PC-3 (cell line): ENCODE results near the gene KCNIP4. TPM values are rescaled to one million over a fixed set of nuclear protein-coding genes. Genes with fewer than 3 reads are reported as not detected.

Experiments
- ATAC-seq: fragments of 200-7000 bp; cut with Tn5 transposase; 2 replicates; pipeline ENCODE4 v1.9.1; 2020; ENCODE audit warnings: mild to moderate bottlenecking, moderate library complexity
- BruUV-seq: library from RNA; stranded (reverse); fragments of 400-500 nt; replicated peaks from 2 replicates; lab custom pipeline; 2021; lab: Mats Ljungman, UMichigan
- CTCF ChIA-PET: fragments of 300-600 bp; sonication (Branson Sonifier 250); formaldehyde crosslinking; loops from one replicate; lab custom pipeline; 2022; ENCODE audit warnings: antibody characterized with exemption; lab: Charles Lee
- POLR2A ChIA-PET: fragments of 300-600 bp; sonication (Branson Sonifier 250); formaldehyde crosslinking; loops from one replicate; lab custom pipeline; 2022; ENCODE audit warnings: antibody characterized with exemption; ENCODE audit not compliant: unreplicated experiment; lab: Charles Lee
- DNase-seq: peaks from one replicate; pipeline ENCODE4 v3.0.0-alpha.2; 2015
- H2AFZ ChIP-seq: fragments of 300-600 bp; sonication (generic); 2 replicates; pipeline ENCODE4 v1.6.0; 2016; ENCODE audit warnings: antibody characterized with exemption, low read length
- H3F3A ChIP-seq: fragments of 300-600 bp; sonication (generic); one replicate; pipeline ENCODE4 v1.6.0; 2017; ENCODE audit warnings: antibody characterized with exemption, low read length, control low read depth, mild to moderate bottlenecking; ENCODE audit not compliant: unreplicated experiment
- H3K27ac ChIP-seq: fragments of 300-600 bp; sonication (generic); 2 replicates; pipeline ENCODE4 v1.5.1; 2016; ENCODE audit warnings: mild to moderate bottlenecking, low read length
- H3K27me3 ChIP-seq: fragments of 300-600 bp; sonication (generic); 2 replicates; pipeline ENCODE4 v1.6.1; 2016; ENCODE audit warnings: low read length, mixed read lengths
- H3K36me3 ChIP-seq: fragments of 300-600 bp; sonication (generic); 2 replicates; pipeline ENCODE4 v1.6.1; 2016; ENCODE audit warnings: low read depth, mixed run types, low read length, mixed read lengths
- H3K4me1 ChIP-seq: fragments of 300-600 bp; sonication (generic); 2 replicates; pipeline ENCODE4 v1.5.1; 2016; ENCODE audit warnings: low read length; ENCODE audit not compliant: insufficient read depth
- H3K4me2 ChIP-seq: fragments of 300-600 bp; sonication (generic); 2 replicates; pipeline ENCODE4 v1.6.0; 2016; ENCODE audit warnings: low read length
- H3K4me3 ChIP-seq: fragments of 300-600 bp; sonication (generic); 2 replicates; pipeline ENCODE4 v1.5.1; 2016; ENCODE audit warnings: mild to moderate bottlenecking, low read length, mixed read lengths
- H3K79me2 ChIP-seq: fragments of 300-600 bp; sonication (generic); 2 replicates; pipeline ENCODE4 v1.6.1; 2017; ENCODE audit warnings: low read length, mixed read lengths
- H3K9ac ChIP-seq: fragments of 300-600 bp; sonication (generic); 2 replicates; pipeline ENCODE4 v1.6.0; 2016; ENCODE audit warnings: mild to moderate bottlenecking, low read length
- H3K9me2 ChIP-seq: fragments of 300-600 bp; sonication (generic); replicated peaks from 2 replicates; pipeline ENCODE4 v1.6.1; 2016; ENCODE audit warnings: mixed run types, low read length, mixed read lengths
- H3K9me3 ChIP-seq: fragments of 300-600 bp; sonication (generic); 2 replicates; pipeline ENCODE4 v1.6.1; 2016; ENCODE audit warnings: low read length, mixed read lengths
- H4K20me1 ChIP-seq: fragments of 300-600 bp; sonication (generic); 2 replicates; pipeline ENCODE4 v1.6.1; 2016; ENCODE audit warnings: low read length, mixed read lengths
- EZH2 ChIP-seq: fragments of 300-600 bp; sonication (generic); IDR thresholded peaks from one replicate; pipeline ENCODE4 v1.6.1; 2017; ENCODE audit warnings: antibody characterized with exemption, mild to moderate bottlenecking, low read length; ENCODE audit not compliant: unreplicated experiment
- EZH2phosphoT487 ChIP-seq: fragments of 300-600 bp; sonication (generic); IDR thresholded peaks from 2 replicates; pipeline ENCODE4 v1.6.1; 2018; ENCODE audit warnings: mild to moderate bottlenecking, antibody characterized with exemption, low read length, borderline replicate concordance
- intact Hi-C: fragments of 100-400 bp; cut with micrococcal nuclease; formaldehyde crosslinking; loops from 2 replicates; pipeline ENCODE4 v1.9.0; 2023
- total RNA-seq: library from RNA; depleted of rRNA; stranded (reverse); fragments of >200 nt; gene quantifications from 2 replicates; pipeline ENCODE4 v1.2.3, GENCODE V29; 2014
- TF ChIP-seq, protein P1 (sequence below): fragments of 300-600 bp; sonication (generic); conservative IDR thresholded peaks from 2 replicates; pipeline ENCODE4 v1.5.1; 2017; ENCODE audit warnings: antibody characterized with exemption, low read depth, mild to moderate bottlenecking, low read length

KCNIP4 gene
- total RNA-seq, 1 experiment from 2014 or later = not detected

DNA sequence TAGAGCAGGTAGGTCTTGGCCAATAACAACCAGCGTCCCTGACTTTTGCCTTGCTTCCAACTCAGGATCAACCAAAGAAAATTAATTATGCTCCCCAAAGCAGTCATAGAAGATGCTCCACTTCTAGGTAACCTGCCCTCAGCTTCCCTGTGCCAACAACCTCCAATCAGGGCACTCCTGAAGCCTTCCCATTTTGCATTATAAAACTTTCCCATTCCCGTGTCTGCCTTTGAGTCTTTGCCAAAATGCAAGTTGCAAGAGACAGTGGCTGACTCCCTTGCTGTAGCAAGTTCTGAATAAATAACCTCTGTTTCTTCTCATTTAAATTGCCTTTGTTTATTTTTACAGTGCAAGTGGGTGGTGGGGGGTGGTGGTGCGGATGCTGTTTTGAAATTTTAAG is 830.3 kb downstream of the KCNIP4 start:
- Histone ChIP-seq H3K79me2 (no peaks in the 10 kb centered on the region), H2AFZ (no peak overlapping the region), H3K27me3 (peaks cover 9% of the 10 kb centered on the region; the same call in 1 of the 2 replicates), H3K36me3 (no peaks in the 10 kb centered on the region), H4K20me1 (no peaks in the 10 kb centered on the region), H3K9me3 (no peaks in the 10 kb centered on the region), H3K4me1 (no peaks in the 10 kb centered on the region), H3F3A (no peaks in the 10 kb centered on the region), H3K27ac (no peak overlapping the region), H3K4me2 (no peak overlapping the region), H3K9ac (no peak overlapping the region), H3K9me2 (no peaks in the 10 kb centered on the region), H3K4me3 (no peak overlapping the region)
- no peak for DNase-seq
- no peak for ATAC-seq
- intact Hi-C loops = no loop called here
- TF ChIP-seq, protein P1, sequence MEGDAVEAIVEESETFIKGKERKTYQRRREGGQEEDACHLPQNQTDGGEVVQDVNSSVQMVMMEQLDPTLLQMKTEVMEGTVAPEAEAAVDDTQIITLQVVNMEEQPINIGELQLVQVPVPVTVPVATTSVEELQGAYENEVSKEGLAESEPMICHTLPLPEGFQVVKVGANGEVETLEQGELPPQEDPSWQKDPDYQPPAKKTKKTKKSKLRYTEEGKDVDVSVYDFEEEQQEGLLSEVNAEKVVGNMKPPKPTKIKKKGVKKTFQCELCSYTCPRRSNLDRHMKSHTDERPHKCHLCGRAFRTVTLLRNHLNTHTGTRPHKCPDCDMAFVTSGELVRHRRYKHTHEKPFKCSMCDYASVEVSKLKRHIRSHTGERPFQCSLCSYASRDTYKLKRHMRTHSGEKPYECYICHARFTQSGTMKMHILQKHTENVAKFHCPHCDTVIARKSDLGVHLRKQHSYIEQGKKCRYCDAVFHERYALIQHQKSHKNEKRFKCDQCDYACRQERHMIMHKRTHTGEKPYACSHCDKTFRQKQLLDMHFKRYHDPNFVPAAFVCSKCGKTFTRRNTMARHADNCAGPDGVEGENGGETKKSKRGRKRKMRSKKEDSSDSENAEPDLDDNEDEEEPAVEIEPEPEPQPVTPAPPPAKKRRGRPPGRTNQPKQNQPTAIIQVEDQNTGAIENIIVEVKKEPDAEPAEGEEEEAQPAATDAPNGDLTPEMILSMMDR = no peak
- TF ChIP-seq EZH2phosphoT487 (no peak), EZH2 (no peak)
- POLR2A ChIA-PET = no interaction called here
- CTCF ChIA-PET = interaction anchor here (0.6 kb wide), 1 partner anchor 346 kb away, joined by 3 read pairs; no protein-coding TSS in a partner anchor
- BruUV-seq = no TSS peak

DNA sequence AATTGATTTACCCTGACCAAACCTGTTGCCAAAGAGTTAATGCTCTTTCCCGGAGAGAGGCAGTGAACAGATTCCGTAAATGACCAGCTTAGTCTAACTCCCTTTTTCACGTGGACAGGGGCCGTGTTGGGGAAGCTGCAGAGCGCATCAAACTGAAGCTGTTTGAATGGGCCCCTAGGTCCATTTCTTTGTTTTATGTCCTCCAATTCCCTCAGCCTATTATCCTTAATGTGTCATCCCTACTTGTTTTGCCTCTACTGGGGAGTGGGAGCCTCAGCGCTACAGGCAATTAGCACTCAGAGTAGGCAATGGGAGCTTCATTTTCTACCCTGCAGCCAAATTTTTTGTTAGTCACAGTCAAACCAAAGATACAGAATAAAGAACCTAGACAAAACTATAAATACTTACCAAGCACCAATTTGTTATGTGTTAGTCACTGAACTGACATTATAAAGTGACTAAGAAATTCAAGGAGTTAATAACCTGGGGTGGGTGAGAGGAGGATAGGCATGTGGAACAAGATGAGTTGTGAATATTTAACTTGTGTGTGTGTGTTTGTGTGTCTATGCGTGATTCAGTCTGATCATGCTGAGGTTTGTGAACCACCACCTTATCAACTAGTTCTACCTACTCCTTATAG is 830.9 kb downstream of the KCNIP4 start:
- TF ChIP-seq EZH2 (no peak), EZH2phosphoT487 (no peak)
- TF ChIP-seq, protein P1 = no peak
- CTCF ChIA-PET = interaction anchor here (0.6 kb wide), 1 partner anchor 345 kb away, joined by 3 read pairs; no protein-coding TSS in a partner anchor
- BruUV-seq = no TSS peak
- H3K9me3 ChIP-seq = no peaks in the 10 kb centered on the region
- H3K27me3 ChIP-seq = peaks cover 9% of the 10 kb centered on the region; the same call in 1 of the 2 replicates
- H3K4me2 ChIP-seq = no peak overlapping the region
- H4K20me1 ChIP-seq = no peaks in the 10 kb centered on the region
- no peaks in the 10 kb centered on the region for H3F3A ChIP-seq
- H3K27ac ChIP-seq = no peak overlapping the region
- ATAC-seq = no peak
- intact Hi-C loops = no loop called here
- no peaks in the 10 kb centered on the region for H3K4me1 ChIP-seq
- no peaks in the 10 kb centered on the region for H3K79me2 ChIP-seq
- no peak overlapping the region for H3K9ac ChIP-seq
- POLR2A ChIA-PET = no interaction called here
- H2AFZ ChIP-seq = no peak overlapping the region
- H3K9me2 ChIP-seq = no peaks in the 10 kb centered on the region
- no peak overlapping the region for H3K4me3 ChIP-seq
- no peaks in the 10 kb centered on the region for H3K36me3 ChIP-seq
- DNase-seq = no peak

DNA sequence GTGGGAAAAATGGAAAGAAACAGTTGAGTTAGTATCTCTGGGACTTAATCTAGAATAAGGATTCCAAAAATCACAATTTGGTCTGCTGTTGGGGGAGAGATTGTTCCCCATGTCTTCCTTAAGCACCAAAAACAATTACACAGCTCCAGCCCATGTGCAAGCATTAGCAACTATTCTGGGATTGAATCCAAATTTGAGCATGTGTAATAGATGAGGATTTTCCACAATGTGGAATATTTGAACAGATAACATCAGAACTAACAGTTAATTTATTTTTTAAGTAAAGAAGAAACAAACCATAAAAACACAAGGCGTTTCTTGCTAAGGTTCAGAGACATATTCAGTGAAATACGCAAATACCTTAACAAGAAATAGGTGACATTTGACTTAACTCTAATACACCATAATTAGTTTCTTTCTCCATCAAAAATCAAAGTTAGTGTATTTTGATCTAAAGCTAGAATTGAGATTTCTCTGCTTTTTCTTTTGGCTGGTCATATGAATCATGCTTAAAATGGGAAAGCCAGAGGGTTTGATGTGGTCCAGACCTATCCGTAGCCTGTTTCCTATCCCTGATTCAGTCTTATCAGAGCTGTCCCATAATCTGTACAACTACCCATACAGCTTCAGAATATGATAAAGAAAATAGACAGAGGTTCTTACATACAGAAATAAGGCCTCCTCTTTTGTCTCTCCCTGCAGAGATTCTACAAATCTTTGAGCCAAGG is 834.9 kb downstream of the KCNIP4 start:
- Histone ChIP-seq H3K9me2 (no peaks in the 10 kb centered on the region), H3K79me2 (no peaks in the 10 kb centered on the region), H4K20me1 (no peaks in the 10 kb centered on the region), H3K4me3 (no peak overlapping the region), H3K9me3 (no peaks in the 10 kb centered on the region), H2AFZ (no peak overlapping the region), H3K27me3 (no peaks in the 10 kb centered on the region), H3K4me1 (no peaks in the 10 kb centered on the region), H3K27ac (no peak overlapping the region), H3K36me3 (no peaks in the 10 kb centered on the region), H3F3A (no peaks in the 10 kb centered on the region), H3K4me2 (no peak overlapping the region), H3K9ac (no peak overlapping the region)
- BruUV-seq = no TSS peak
- ChIA-PET POLR2A (no interaction called here), CTCF (no interaction called here)
- no peak for TF ChIP-seq EZH2phosphoT487
- TF ChIP-seq, protein P1 = no peak
- no peak for TF ChIP-seq EZH2
- intact Hi-C loops = no loop called here
- DNase-seq = peak; percentile 11
- no peak for ATAC-seq
